Measurements from ENCODE around the gene VPS39. TPM values are rescaled to one million over a fixed set of nuclear protein-coding genes. Genes with fewer than 3 reads are reported as not detected.

The VPS39 gene
- total RNA-seq, 1 experiment from 2014 or later = 17.7 TPM

GRCh38 chr15:42146551-42147430, 61.3 kb downstream of the VPS39 start:
- DNase-seq (ENCODE audit: low read depth) = no peak

GRCh38 chr15:42145546-42146455, 62.3 kb downstream of the VPS39 start:
- DNase-seq (ENCODE audit: low read depth) = no peak

- no peak for DNase-seq (ENCODE audit: low read depth)
These were observed 63.2 kb downstream of the VPS39 start for GRCh38 chr15:42144841-42145375.

- DNase-seq (ENCODE audit: low read depth) = no peak
These were observed 64.1 kb downstream of the VPS39 start for GRCh38 chr15:42143866-42144625.

GRCh38 chr15:42143356-42143755, 64.7 kb downstream of the VPS39 start:
- DNase-seq (ENCODE audit: low read depth) = no peak

GRCh38 chr15:42141795-42142667, 66.1 kb downstream of the VPS39 start:
- DNase-seq (ENCODE audit: low read depth) = no peak

GRCh38 chr15:42141246-42141645, 66.9 kb downstream of the VPS39 start:
- no peak for DNase-seq (ENCODE audit: low read depth)

- no peak for DNase-seq (ENCODE audit: low read depth)
These were observed 67.6 kb downstream of the VPS39 start for GRCh38 chr15:42140383-42141070.

- no peak for DNase-seq (ENCODE audit: low read depth)
These were observed 68.5 kb downstream of the VPS39 start for GRCh38 chr15:42139596-42139995.

GRCh38 chr15:42138968-42139386, 69.1 kb downstream of the VPS39 start:
- no peak for DNase-seq (ENCODE audit: low read depth)

- no peak for DNase-seq (ENCODE audit: low read depth)
These were observed 69.7 kb downstream of the VPS39 start for GRCh38 chr15:42138411-42138810.

GRCh38 chr15:42137461-42138261, 70.4 kb downstream of the VPS39 start:
- peak; percentile 47 for DNase-seq (ENCODE audit: low read depth)

GRCh38 chr15:42136513-42136912, 71.6 kb downstream of the VPS39 start:
- no peak for DNase-seq (ENCODE audit: low read depth)

GRCh38 chr15:42135351-42135750, 72.8 kb downstream of the VPS39 start:
- no peak for DNase-seq (ENCODE audit: low read depth)

- no peak for DNase-seq (ENCODE audit: low read depth)
These were observed 73.4 kb downstream of the VPS39 start for GRCh38 chr15:42134617-42135245.

- DNase-seq (ENCODE audit: low read depth) = peak; percentile 62
These were observed 74.1 kb downstream of the VPS39 start for GRCh38 chr15:42133886-42134502.

GRCh38 chr15:42133356-42133755, 74.7 kb downstream of the VPS39 start:
- DNase-seq (ENCODE audit: low read depth) = no peak
